MM.1S (cell line): ENCODE data around the gene TBC1D8.

Experiments used
- DNase-seq: peaks from one replicate; pipeline ENCODE4 v3.0.0-alpha.2; 2015
- H2AFZ ChIP-seq: fragments of 300-600 bp; sonication (generic); 2 replicates; pipeline ENCODE4 v1.6.0; 2016; ENCODE audit warnings: antibody characterized with exemption, low read length
- H3F3A ChIP-seq: fragments of 300-600 bp; sonication (generic); 2 replicates; pipeline ENCODE4 v1.6.1; 2016; ENCODE audit warnings: mild to moderate bottlenecking, antibody characterized with exemption, low read length, moderate library complexity, mixed read lengths; ENCODE audit not compliant: insufficient read depth
- H3K27ac ChIP-seq: fragments of 300-600 bp; sonication (generic); 2 replicates; pipeline ENCODE4 v1.5.1; 2016; ENCODE audit warnings: mild to moderate bottlenecking, low read length
- H3K27me3 ChIP-seq: fragments of 300-600 bp; sonication (generic); replicated peaks from 2 replicates; pipeline ENCODE4 v1.6.0; 2016; ENCODE audit warnings: low read length; ENCODE audit not compliant: insufficient read depth
- H3K36me3 ChIP-seq: fragments of 300-600 bp; sonication (generic); replicated peaks from 2 replicates; pipeline ENCODE4 v1.6.1; 2016; ENCODE audit warnings: mild to moderate bottlenecking, low read length, mixed read lengths; ENCODE audit not compliant: insufficient read depth
- H3K4me1 ChIP-seq: fragments of 300-600 bp; sonication (generic); 2 replicates; pipeline ENCODE4 v1.6.1; 2016; ENCODE audit warnings: low read length, mixed read lengths
- H3K4me2 ChIP-seq: fragments of 300-600 bp; sonication (generic); 2 replicates; pipeline ENCODE4 v1.6.0; 2016; ENCODE audit warnings: low read depth, low read length
- H3K4me3 ChIP-seq: fragments of 300-600 bp; sonication (generic); 2 replicates; pipeline ENCODE4 v1.5.1; 2016; ENCODE audit warnings: low read length, mixed read lengths
- H3K79me2 ChIP-seq: fragments of 300-600 bp; sonication (generic); 2 replicates; pipeline ENCODE4 v1.6.1; 2016; ENCODE audit warnings: mixed run types, low read length, mixed read lengths
- H3K9ac ChIP-seq: fragments of 300-600 bp; sonication (generic); 2 replicates; pipeline ENCODE4 v1.6.1; 2016; ENCODE audit warnings: low read length, mixed read lengths
- H3K9me2 ChIP-seq: fragments of 300-600 bp; sonication (generic); replicated peaks from 2 replicates; pipeline ENCODE4 v1.6.1; 2016; ENCODE audit warnings: mild to moderate bottlenecking, low read length, mixed read lengths; ENCODE audit not compliant: insufficient read depth
- H3K9me3 ChIP-seq: fragments of 300-600 bp; sonication (generic); replicated peaks from 2 replicates; pipeline ENCODE4 v1.6.1; 2016; ENCODE audit warnings: mild to moderate bottlenecking, low read length, mixed read lengths; ENCODE audit not compliant: insufficient read depth
- H4K20me1 ChIP-seq: fragments of 300-600 bp; sonication (generic); 2 replicates; pipeline ENCODE4 v1.6.1; 2016; ENCODE audit warnings: mild to moderate bottlenecking, low read length, moderate library complexity, mixed read lengths; ENCODE audit not compliant: insufficient read depth
- EZH2 ChIP-seq: fragments of 300-600 bp; sonication (generic); optimal IDR thresholded peaks from 2 replicates; pipeline ENCODE3; 2017; ENCODE audit warnings: low read depth, mild to moderate bottlenecking, antibody characterized with exemption, low read length, mixed read lengths
- EZH2phosphoT487 ChIP-seq: fragments of 300-600 bp; sonication (generic); IDR thresholded peaks from 2 replicates; pipeline ENCODE4 v1.6.1; 2018; ENCODE audit warnings: antibody characterized with exemption, low read length
- TF ChIP-seq, protein P1 (sequence below): fragments of 300-600 bp; sonication (generic); IDR thresholded peaks from 2 replicates; pipeline ENCODE4 v1.5.1; 2016; ENCODE audit warnings: antibody characterized with exemption, low read length, mixed read lengths

TBC1D8 gene

DNA sequence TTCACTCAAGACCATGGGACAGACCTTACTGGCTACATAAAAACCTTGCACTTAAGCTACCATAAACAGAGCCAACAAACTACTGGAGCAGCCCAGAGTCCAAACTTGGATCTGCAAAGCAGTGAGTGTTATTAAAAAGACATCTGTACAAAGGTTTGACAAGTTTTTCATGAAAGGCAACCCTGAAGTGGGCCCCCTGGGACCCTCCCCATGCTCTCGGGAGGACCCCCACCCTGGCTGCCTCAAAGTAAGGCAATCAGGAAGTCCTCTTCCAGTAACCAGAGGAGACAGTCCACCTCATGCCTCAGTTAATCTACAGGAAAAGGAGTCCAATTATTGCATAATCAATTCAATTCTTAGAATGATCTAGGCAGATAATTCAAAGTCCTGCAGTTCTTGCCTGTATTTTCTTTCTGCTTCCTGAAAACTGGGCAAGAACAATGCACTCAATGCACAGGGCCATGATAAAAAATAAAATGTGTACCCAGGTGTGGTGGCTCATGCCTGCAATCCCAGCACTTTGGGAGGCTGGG lies 69.7 kb downstream of the TBC1D8 start:
- H3F3A ChIP-seq: no peaks in the 10 kb centered on the region
- no peaks in the 10 kb centered on the region for H3K79me2 ChIP-seq
- H3K9ac ChIP-seq: no peak overlapping the region
- H3K9me2 ChIP-seq: no peaks in the 10 kb centered on the region
- H3K4me2 ChIP-seq: no peak overlapping the region
- no peak overlapping the region for H3K27ac ChIP-seq
- H3K4me3 ChIP-seq: no peak overlapping the region
- DNase-seq: no peak
- TF ChIP-seq EZH2 (no peak), EZH2phosphoT487 (no peak)
- TF ChIP-seq, protein P1, sequence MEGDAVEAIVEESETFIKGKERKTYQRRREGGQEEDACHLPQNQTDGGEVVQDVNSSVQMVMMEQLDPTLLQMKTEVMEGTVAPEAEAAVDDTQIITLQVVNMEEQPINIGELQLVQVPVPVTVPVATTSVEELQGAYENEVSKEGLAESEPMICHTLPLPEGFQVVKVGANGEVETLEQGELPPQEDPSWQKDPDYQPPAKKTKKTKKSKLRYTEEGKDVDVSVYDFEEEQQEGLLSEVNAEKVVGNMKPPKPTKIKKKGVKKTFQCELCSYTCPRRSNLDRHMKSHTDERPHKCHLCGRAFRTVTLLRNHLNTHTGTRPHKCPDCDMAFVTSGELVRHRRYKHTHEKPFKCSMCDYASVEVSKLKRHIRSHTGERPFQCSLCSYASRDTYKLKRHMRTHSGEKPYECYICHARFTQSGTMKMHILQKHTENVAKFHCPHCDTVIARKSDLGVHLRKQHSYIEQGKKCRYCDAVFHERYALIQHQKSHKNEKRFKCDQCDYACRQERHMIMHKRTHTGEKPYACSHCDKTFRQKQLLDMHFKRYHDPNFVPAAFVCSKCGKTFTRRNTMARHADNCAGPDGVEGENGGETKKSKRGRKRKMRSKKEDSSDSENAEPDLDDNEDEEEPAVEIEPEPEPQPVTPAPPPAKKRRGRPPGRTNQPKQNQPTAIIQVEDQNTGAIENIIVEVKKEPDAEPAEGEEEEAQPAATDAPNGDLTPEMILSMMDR: no peak
- H2AFZ ChIP-seq: no peak overlapping the region
- H4K20me1 ChIP-seq: no peaks in the 10 kb centered on the region
- no peaks in the 10 kb centered on the region for H3K27me3 ChIP-seq
- H3K9me3 ChIP-seq: no peaks in the 10 kb centered on the region
- H3K36me3 ChIP-seq: no peaks in the 10 kb centered on the region
- H3K4me1 ChIP-seq: no peaks in the 10 kb centered on the region

DNA sequence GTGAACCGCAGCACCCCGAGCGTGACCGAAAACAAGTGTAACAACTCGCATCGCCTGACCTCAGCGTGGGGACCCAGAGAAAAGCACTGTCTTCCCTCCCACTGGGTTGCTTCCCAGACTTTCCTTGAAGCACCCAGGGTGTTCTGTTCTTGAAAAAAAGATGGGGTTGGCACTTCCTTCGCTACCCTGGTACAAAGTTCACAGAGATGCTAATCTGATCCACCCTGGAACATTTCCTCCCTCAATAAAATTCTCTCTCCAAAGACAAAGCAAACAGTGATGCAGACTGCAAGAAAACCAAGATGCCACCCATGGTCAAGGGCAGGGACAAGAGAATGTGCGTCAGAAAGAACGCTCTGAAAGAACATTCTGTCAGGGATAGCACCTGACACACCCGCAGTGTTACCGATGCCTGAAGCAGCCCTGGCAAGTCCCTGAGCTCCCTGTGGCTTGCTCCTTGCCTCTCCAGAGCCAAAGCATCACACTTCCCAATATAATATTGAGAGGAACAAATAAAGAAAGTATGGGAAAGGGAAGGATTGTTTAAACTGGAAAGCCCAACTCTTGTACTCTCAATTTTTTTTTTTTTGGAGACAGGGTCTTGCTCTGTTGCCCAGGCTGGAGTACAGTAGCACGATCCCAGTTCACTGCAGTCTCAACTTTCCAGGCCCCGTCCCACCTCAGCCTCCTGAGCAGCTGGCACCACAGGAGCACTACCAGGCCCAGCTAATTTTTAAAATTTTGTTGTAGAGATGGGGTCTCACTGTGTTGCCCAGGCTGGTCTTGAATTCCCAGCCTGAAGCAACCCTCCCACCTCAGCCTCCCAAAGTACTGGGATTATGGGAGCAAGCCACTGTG lies 70.7 kb downstream of the TBC1D8 start:
- DNase-seq: no peak
- H3K4me3 ChIP-seq: no peak overlapping the region
- H3K4me2 ChIP-seq: no peak overlapping the region
- no peaks in the 10 kb centered on the region for H3K9me3 ChIP-seq
- H3K36me3 ChIP-seq: no peaks in the 10 kb centered on the region
- no peaks in the 10 kb centered on the region for H3F3A ChIP-seq
- no peak overlapping the region for H3K9ac ChIP-seq
- no peaks in the 10 kb centered on the region for H4K20me1 ChIP-seq
- H2AFZ ChIP-seq: no peak overlapping the region
- no peak overlapping the region for H3K27ac ChIP-seq
- no peaks in the 10 kb centered on the region for H3K27me3 ChIP-seq
- H3K4me1 ChIP-seq: no peaks in the 10 kb centered on the region
- TF ChIP-seq EZH2phosphoT487 (no peak), EZH2 (no peak)
- TF ChIP-seq, protein P1: no peak
- H3K79me2 ChIP-seq: no peaks in the 10 kb centered on the region
- no peaks in the 10 kb centered on the region for H3K9me2 ChIP-seq

DNA sequence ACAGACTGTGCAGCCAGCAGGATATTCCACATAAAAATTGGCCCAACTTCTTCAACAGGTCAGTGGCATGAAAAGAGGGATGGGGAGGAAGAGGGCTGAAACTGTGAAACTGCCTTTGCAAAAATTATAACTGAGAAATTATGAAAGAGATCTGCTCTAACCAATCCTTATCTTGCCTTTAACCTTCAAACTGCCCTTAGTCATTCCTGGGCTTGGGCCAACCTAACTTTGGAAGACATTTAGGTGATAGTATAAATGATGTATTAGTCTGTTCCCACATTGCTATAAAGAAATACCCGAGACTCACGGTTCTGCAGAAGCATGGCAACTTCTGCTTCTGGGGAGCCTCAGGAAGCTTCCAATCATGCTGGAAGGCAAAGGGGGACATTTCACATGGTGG lies 74.6 kb downstream of the TBC1D8 start:
- Histone ChIP-seq H3K9me2 (no peaks in the 10 kb centered on the region), H3K9me3 (no peaks in the 10 kb centered on the region), H3K9ac (no peak overlapping the region), H3K4me1 (no peaks in the 10 kb centered on the region), H3K27ac (no peak overlapping the region), H2AFZ (no peak overlapping the region), H3K36me3 (no peaks in the 10 kb centered on the region), H3K4me2 (no peak overlapping the region), H3F3A (no peaks in the 10 kb centered on the region), H4K20me1 (no peaks in the 10 kb centered on the region), H3K79me2 (no peaks in the 10 kb centered on the region), H3K27me3 (no peaks in the 10 kb centered on the region), H3K4me3 (no peak overlapping the region)
- no peak for TF ChIP-seq EZH2
- TF ChIP-seq EZH2phosphoT487: no peak
- TF ChIP-seq, protein P1: no peak
- DNase-seq: no peak
